HepG2 (cell line): ENCODE measurements around the gene CTNND2. TPM values are rescaled to one million over a fixed set of nuclear protein-coding genes. Genes with fewer than 3 reads are reported as not detected.

Experiments
- ATAC-seq: fragments of 200-7000 bp; cut with Tn5 transposase; 3 replicates; pipeline ENCODE4 v1.9.1; 2020; ENCODE audit warnings: mild to moderate bottlenecking, moderate library complexity
- BruUV-seq: library from RNA; stranded (reverse); fragments of 400-500 nt; replicated peaks from 2 replicates; lab custom pipeline; 2021; lab: Mats Ljungman, UMichigan
- CTCF ChIA-PET: fragments of 300-600 bp; formaldehyde crosslinking; extraction: SDS; loops from one replicate; lab custom pipeline; 2021; ENCODE audit warnings: low total read pairs, inconsistent platforms, low intra/inter-chr PET ratio; lab: Yijun Ruan, JAX
- POLR2A ChIA-PET: fragments of 350-600 bp; sonication (Branson Sonifier 250); formaldehyde crosslinking; loops from one replicate; lab custom pipeline; 2020; ENCODE audit warnings: antibody characterized with exemption, inconsistent platforms; lab: Yijun Ruan, JAX
- DNase-seq: peaks from one replicate; pipeline ENCODE4 v3.0.0-alpha.2; 2015; ENCODE audit warnings: low spot score
- FAIRE-seq: peaks from 3 replicates; lab custom pipeline; 2011; peaks lifted over from hg19 to GRCh38; lab: Jason Lieb, UNC
- H2AFZ ChIP-seq: one replicate; pipeline ENCODE4 v1.6.1; 2011; ENCODE audit warnings: low read length, inconsistent platforms
- H3K27ac ChIP-seq: fragments of 300-600 bp; 3 replicates; pipeline ENCODE4 v1.8.0; 2011; ENCODE audit warnings: mixed run types, mild to moderate bottlenecking, mixed read lengths, low read length, inconsistent platforms; ENCODE audit not compliant: insufficient read depth; ENCODE audit errors: extremely low read length
- H3K27me3 ChIP-seq, 2 experiments: fragments of 200-600 bp in 1 of 2; 2 replicates in 1 of 2; 3 replicates in 1 of 2; pipeline versions ENCODE4 v1.6.0 to v1.8.0; 2011; ENCODE audit warnings: low read length in 2 of 2, mild to moderate bottlenecking in 2 of 2, moderate library complexity in 2 of 2, inconsistent platforms in 1 of 2; ENCODE audit not compliant: insufficient read depth in 2 of 2, control insufficient read depth in 1 of 2
- H3K36me3 ChIP-seq, 2 experiments: fragments of 200-600 bp in 1 of 2; replicated peaks in 1 of 2; 2 replicates in 1 of 2; 3 replicates in 1 of 2; pipeline versions ENCODE4 v1.5.1 to v1.8.0; 2011; ENCODE audit warnings: low read length in 2 of 2, inconsistent platforms in 1 of 2; ENCODE audit not compliant: insufficient read depth in 2 of 2, control insufficient read depth in 1 of 2
- H3K4me1 ChIP-seq: 2 replicates; pipeline ENCODE4 v1.5.1; 2012; ENCODE audit warnings: low read length, inconsistent platforms; ENCODE audit not compliant: insufficient read depth
- H3K4me2 ChIP-seq: 2 replicates; pipeline ENCODE4 v1.6.0; 2011; ENCODE audit warnings: low read depth, low read length, inconsistent platforms
- H3K4me3 ChIP-seq, 3 experiments: fragments of 200-600 bp in 1 of 3; sonication (generic), shearing (Covaris generic) in 1 of 3; replicated peaks in 1 of 3; 2 replicates each; pipeline ENCODE4 v1.5.1; 2011 to 2016; ENCODE audit warnings: low read length in 3 of 3, inconsistent platforms in 2 of 3, low read depth in 2 of 3, mild to moderate bottlenecking in 2 of 3, control low read depth in 1 of 3, mixed read lengths in 1 of 3; ENCODE audit not compliant: insufficient read depth in 1 of 3
- H3K79me2 ChIP-seq: one replicate; pipeline ENCODE4 v1.6.1; 2011; ENCODE audit warnings: low read length, inconsistent platforms; ENCODE audit not compliant: insufficient read depth
- H3K9ac ChIP-seq: 2 replicates; pipeline ENCODE4 v1.6.0; 2011; ENCODE audit warnings: mild to moderate bottlenecking, low read depth, low read length, inconsistent platforms; ENCODE audit not compliant: insufficient read depth
- H3K9me3 ChIP-seq: 2 replicates; pipeline ENCODE4 v1.5.1; 2012; ENCODE audit warnings: mild to moderate bottlenecking, low read length
- H4K20me1 ChIP-seq: 2 replicates; pipeline ENCODE4 v1.6.0; 2011; ENCODE audit warnings: inconsistent platforms, mild to moderate bottlenecking, low read length, moderate library complexity; ENCODE audit not compliant: insufficient read depth
- DNMT3B ChIP-seq: conservative IDR thresholded peaks from 2 replicates; pipeline ENCODE4 v1.6.1; 2016; ENCODE audit warnings: missing biosample characterization, control low read depth
- EP300 ChIP-seq, 3 experiments: sonication (generic) in 1 of 3; formaldehyde crosslinking in 1 of 3; IDR thresholded peaks; 2 replicates each; pipeline versions ENCODE4 v1.5.1 to v1.6.1; 2011 to 2020; ENCODE audit warnings: low read depth in 2 of 3, low read length in 2 of 3, borderline replicate concordance in 1 of 3, improper control_type of control experiment in 1 of 3, mild to moderate bottlenecking in 1 of 3, missing genetic modification reagents in 1 of 3, moderate library complexity in 1 of 3
- HMGA1 ChIP-seq: sonication (generic); formaldehyde crosslinking; conservative IDR thresholded peaks from 2 replicates; pipeline ENCODE4 v1.4.0; 2020; ENCODE audit warnings: missing genetic modification reagents
- KAT7 ChIP-seq: IDR thresholded peaks from 2 replicates; pipeline ENCODE4 v1.6.1; 2018; ENCODE audit warnings: borderline replicate concordance, missing compliant biosample characterization
- NFRKB ChIP-seq: fragments of 450-650 bp; IDR thresholded peaks from 2 replicates; pipeline ENCODE4 v1.6.1; 2017
- RNF2 ChIP-seq: fragments of 450-650 bp; conservative IDR thresholded peaks from 2 replicates; pipeline ENCODE4 v1.6.1; 2016; ENCODE audit warnings: low read depth
- SRY ChIP-seq: sonication (generic); formaldehyde crosslinking; IDR thresholded peaks from 2 replicates; pipeline ENCODE4 v1.8.0; 2022; ENCODE audit warnings: mild to moderate bottlenecking, missing genetic modification reagents
- STAG1 ChIP-seq: sonication (generic); formaldehyde crosslinking; IDR thresholded peaks from 2 replicates; pipeline ENCODE4 v1.4.0; 2020; ENCODE audit warnings: missing genetic modification reagents
- TCF7 ChIP-seq: sonication (generic); IDR thresholded peaks from 2 replicates; pipeline ENCODE4 v1.6.1; 2016; ENCODE audit warnings: antibody characterized with exemption, low read depth
- TEAD2 ChIP-seq: sonication (generic); formaldehyde crosslinking; IDR thresholded peaks from 2 replicates; pipeline ENCODE4 v1.9.0; 2021; ENCODE audit warnings: missing genetic modification reagents
- ZNF589 ChIP-seq: sonication (generic); formaldehyde crosslinking; conservative IDR thresholded peaks from 2 replicates; pipeline ENCODE4 v1.8.0; 2022; ENCODE audit warnings: mild to moderate bottlenecking, moderate library complexity, missing genetic modification reagents
- ZNF615 ChIP-seq: sonication (generic); formaldehyde crosslinking; IDR thresholded peaks from 2 replicates; pipeline ENCODE4 v1.5.0; 2020; ENCODE audit warnings: mild to moderate bottlenecking, missing genetic modification reagents, borderline replicate concordance
- WGBS: methylation state at CpG from one replicate; pipeline ENCODE4 v1.1.6; 2017; ENCODE audit warnings: low lambda C conversion rate; 5-methylcytosine and 5-hydroxymethylcytosine counted together
- in situ Hi-C: cut with HindIII; loops from 2 replicates; pipeline ENCODE4 v1.10.0; 2017; ENCODE audit warnings: low pct_unique_long_range_greater_than_20kb; ENCODE audit not compliant: extremely low pct_ligation_motif_present
- intact Hi-C: fragments of 100-400 bp; cut with micrococcal nuclease; formaldehyde crosslinking; loops from one replicate; pipeline ENCODE4 v1.10.0; 2022; ENCODE audit not compliant: unreplicated experiment
- polyA plus RNA-seq, 8 experiments: library from polyadenylated mRNA; depleted of rRNA in 3 of 8; stranded (reverse) in 7 of 8; unstranded in 1 of 8; fragments of >200 nt; fragmentation: Illumina TruSeq in 4 of 8; extraction: Trizol in 4 of 8; gene quantifications; 2 replicates each; pipeline versions ENCODE4 v1.2.1 to v1.2.3, GENCODE V29; 2011 to 2016; ENCODE audit warnings: low read depth in 4 of 8, missing spikeins in 1 of 8, mixed read lengths in 1 of 8; ENCODE audit not compliant: insufficient read depth in 1 of 8
- total RNA-seq, 5 experiments: library from RNA; depleted of rRNA; stranded (reverse); fragments of >200 nt; fragmentation: Illumina TruSeq; extraction: Trizol; gene quantifications; 2 replicates each; pipeline ENCODE4 v1.2.3, GENCODE V29; 2016; ENCODE audit warnings: low read depth in 1 of 5
- TF ChIP-seq, protein P1 (sequence below): sonication (generic); formaldehyde crosslinking; conservative IDR thresholded peaks from 2 replicates; pipeline ENCODE4 v1.8.0; 2022; ENCODE audit warnings: mild to moderate bottlenecking, moderate library complexity, missing genetic modification reagents
- TF ChIP-seq, protein P2 (sequence below): sonication (generic); formaldehyde crosslinking; IDR thresholded peaks from 2 replicates; pipeline ENCODE4 v1.4.0; 2020; ENCODE audit warnings: missing genetic modification reagents

Gene CTNND2
- total and polyA plus RNA-seq, 2 of the 13 experiments (the other 11 are each of a cell fraction or from before 2014, with no cell fraction given) = not detected

DNA sequence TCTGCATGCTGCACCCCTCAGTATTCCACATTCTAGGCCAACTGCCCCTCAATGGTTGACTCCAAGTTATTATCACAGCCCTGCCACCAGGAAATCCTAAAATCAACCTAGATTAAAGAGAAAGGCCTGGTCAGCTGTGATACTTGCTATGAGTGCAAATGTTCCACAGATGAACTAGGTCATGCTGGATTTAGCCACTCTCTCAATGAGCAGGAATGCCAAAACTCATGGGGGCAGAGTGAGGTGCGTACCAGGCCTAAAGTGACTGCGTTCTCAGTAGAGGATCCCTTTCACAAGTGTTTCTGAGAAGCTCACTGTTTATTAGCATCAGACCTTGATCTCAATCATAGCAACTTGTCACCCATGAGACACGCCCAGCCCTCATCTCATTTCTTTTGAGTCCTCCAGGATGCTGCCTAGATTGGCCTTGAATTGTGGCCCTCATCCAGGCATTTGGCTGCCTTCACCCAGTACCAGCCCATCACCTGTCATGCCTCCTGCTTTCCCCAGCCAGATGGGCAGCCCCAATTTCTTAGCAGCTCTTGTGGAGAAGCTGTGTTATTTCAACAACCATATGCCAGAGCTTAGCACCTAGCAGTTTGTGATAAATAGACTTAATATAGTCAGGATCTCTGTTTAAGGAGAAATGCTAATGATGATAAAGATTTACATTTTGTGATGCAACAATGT is 383.9 kb downstream of the CTNND2 start:
- peaks cover 11% of the 10 kb centered on the region for H3K4me1 ChIP-seq

DNA sequence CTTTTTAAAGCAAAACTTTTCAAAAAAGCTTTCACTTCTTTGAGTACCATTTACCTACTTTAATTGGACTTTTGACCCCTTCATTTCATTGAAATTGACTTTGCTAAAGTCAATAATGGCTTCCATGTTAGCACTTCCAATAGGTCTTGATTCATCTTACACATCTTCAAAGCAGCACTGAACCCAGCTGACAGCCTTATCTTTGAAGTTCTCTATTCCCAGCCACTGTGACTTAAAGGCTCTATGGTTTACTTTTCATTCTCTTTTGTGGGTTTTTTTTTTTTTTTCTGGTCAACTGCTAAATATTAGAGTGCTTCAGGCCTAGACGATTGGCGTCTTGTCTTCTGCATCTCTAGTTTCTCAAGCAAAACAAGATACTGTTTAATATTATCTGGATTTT is 385.0 kb downstream of the CTNND2 start:
- H3K4me3 ChIP-seq = no peak overlapping the region
- no TSS peak for BruUV-seq
- no peak overlapping the region for H3K9ac ChIP-seq
- H3K79me2 ChIP-seq = no peaks in the 10 kb centered on the region
- WGBS = 5% methylated on average over 2 of the region's 2 CpGs
- TF ChIP-seq TCF7 = peak; percentile 65
- TF ChIP-seq ZNF589 = no peak
- TF ChIP-seq, protein P1, sequence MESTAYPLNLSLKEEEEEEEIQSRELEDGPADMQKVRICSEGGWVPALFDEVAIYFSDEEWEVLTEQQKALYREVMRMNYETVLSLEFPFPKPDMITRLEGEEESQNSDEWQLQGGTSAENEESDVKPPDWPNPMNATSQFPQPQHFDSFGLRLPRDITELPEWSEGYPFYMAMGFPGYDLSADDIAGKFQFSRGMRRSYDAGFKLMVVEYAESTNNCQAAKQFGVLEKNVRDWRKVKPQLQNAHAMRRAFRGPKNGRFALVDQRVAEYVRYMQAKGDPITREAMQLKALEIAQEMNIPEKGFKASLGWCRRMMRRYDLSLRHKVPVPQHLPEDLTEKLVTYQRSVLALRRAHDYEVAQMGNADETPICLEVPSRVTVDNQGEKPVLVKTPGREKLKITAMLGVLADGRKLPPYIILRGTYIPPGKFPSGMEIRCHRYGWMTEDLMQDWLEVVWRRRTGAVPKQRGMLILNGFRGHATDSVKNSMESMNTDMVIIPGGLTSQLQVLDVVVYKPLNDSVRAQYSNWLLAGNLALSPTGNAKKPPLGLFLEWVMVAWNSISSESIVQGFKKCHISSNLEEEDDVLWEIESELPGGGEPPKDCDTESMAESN (CRISPR knock-in tag) = no peak
- TF ChIP-seq TEAD2 = no peak
- TF ChIP-seq RNF2 = no peak
- TF ChIP-seq EP300 (IDR thresholded peaks at IDR 0.05; ENCODE audit: low read depth in 2 of 2, low read length in 2 of 2) = no peak
- TF ChIP-seq EP300 (CRISPR knock-in tag; IDR thresholded peaks at IDR 0.05; ENCODE audit: borderline replicate concordance) = no peak
- ATAC-seq = no peak
- ChIA-PET CTCF (no interaction called here), POLR2A (no interaction called here)
- in situ Hi-C loops = no loop called here
- H3K27me3 ChIP-seq = no peaks in the 10 kb centered on the region; a peak in 1 of 5 replicates
- H3K36me3 ChIP-seq = no peaks in the 10 kb centered on the region
- no peak overlapping the region for H2AFZ ChIP-seq
- H3K27ac ChIP-seq = no peak overlapping the region
- intact Hi-C loops = no loop called here
- FAIRE-seq = no peak
- no peaks in the 10 kb centered on the region for H4K20me1 ChIP-seq
- DNase-seq = peak; percentile 16
- no peaks in the 10 kb centered on the region for H3K9me3 ChIP-seq
- H3K4me2 ChIP-seq = no peak overlapping the region
- peaks cover 11% of the 10 kb centered on the region for H3K4me1 ChIP-seq

More for the DNA sequence above, 383.9 kb downstream of the CTNND2 start:
- in situ Hi-C loops (no loop called here), intact Hi-C loops (no loop called here)
- TF ChIP-seq HMGA1 (CRISPR knock-in tag) (no peak), ZNF615 (CRISPR knock-in tag) (no peak), SRY (CRISPR knock-in tag) (no peak), STAG1 (no peak), NFRKB (no peak), DNMT3B (CRISPR knock-in tag) (no peak), KAT7 (CRISPR knock-in tag) (no peak)
- TF ChIP-seq, protein P2, sequence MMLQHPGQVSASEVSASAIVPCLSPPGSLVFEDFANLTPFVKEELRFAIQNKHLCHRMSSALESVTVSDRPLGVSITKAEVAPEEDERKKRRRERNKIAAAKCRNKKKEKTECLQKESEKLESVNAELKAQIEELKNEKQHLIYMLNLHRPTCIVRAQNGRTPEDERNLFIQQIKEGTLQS (CRISPR knock-in tag) = no peak
- no peaks in the 10 kb centered on the region for H3K79me2 ChIP-seq
- H3K9me3 ChIP-seq = no peaks in the 10 kb centered on the region
- no peaks in the 10 kb centered on the region for H4K20me1 ChIP-seq
- no peak overlapping the region for H2AFZ ChIP-seq
- DNase-seq (no peak), ATAC-seq (no peak), FAIRE-seq (no peak)
- CTCF ChIA-PET = no interaction called here
- no TSS peak for BruUV-seq
- no peak overlapping the region for H3K4me3 ChIP-seq
- H3K27me3 ChIP-seq = no peaks in the 10 kb centered on the region; a peak in 1 of 5 replicates
- H3K36me3 ChIP-seq = no peaks in the 10 kb centered on the region
- H3K4me2 ChIP-seq = no peak overlapping the region
- H3K9ac ChIP-seq = no peak overlapping the region
- POLR2A ChIA-PET = no interaction called here
- no peak overlapping the region for H3K27ac ChIP-seq
- 42% methylated on average over 1 of the region's 3 CpGs for WGBS
